SIG-M5 (cell line): ENCODE measurements around the gene NFATC2.
"Not testable (repeated sequence)": the region's sequence is repeated elsewhere in the genome, so short reads cannot be mapped to it uniquely, and the experiment has no call there.

Experiments used
- DNase-seq: peaks from one replicate; lab custom pipeline; 2025; lab: John Stamatoyannopoulos, UW

NFATC2 gene

DNA sequence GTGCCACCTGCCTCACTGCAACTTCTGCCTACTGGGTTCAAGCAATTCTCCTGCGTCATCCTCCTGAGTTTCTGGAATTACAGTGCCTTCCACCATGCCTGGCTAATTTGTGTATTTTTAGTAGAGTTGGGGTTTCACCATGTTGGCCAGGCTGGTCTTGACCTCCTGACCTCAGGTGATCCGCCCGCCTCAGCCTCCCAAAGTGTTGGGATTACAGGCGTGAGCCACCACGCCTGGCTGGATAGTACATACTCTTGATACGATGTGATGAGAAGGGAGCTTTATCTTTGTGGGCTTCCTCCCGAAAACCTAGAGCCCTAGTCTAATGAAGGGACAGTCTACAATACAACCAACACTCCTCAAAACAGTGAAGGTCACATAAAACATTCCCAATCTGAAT, 2.4 kb downstream of the NFATC2 start:
- DNase-seq = not testable (repeated sequence)

DNA sequence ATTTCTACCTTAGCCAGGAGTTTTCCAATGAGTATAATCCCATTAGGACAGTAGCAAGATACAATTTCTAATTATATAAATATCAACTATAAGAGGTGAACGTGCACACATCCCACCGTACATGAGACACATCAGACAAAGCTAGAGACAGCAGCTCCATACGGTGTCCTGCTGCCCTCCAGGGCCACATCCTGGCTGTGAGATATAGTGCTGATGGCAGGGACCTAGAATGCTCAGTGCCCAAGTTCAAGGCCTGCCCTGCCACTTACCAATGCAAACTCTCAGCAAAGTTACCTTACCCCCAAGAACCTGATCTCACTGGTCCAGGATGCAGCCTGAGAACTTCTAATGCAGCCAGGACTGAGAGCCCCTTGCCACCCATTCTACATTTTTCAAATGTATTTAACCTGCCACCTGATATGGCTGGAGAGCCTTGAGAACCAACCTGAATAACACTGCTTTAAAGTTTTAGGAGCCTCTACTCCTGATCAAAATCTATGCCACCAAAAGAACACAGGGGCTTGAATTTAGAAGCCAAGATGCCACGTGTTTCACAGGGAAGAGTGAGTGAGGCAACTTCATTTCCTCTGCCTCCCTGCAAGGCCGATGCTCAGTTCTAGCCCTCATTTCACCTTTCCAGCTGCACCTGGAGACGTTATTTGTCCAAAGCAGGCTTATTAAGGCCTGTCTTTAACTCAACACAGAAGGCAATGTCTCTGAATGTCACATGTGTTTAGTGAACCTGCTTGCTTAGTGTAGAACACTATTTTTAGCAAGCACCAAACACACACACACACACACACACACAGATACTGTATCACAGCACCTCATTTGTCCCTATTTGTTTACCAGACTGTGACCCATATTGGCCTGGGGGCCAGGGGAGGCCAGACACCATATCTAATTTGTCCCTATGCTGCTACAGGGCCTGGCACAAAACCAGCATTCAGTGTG, 6.1 kb downstream of the NFATC2 start:
- DNase-seq = no peak

DNA sequence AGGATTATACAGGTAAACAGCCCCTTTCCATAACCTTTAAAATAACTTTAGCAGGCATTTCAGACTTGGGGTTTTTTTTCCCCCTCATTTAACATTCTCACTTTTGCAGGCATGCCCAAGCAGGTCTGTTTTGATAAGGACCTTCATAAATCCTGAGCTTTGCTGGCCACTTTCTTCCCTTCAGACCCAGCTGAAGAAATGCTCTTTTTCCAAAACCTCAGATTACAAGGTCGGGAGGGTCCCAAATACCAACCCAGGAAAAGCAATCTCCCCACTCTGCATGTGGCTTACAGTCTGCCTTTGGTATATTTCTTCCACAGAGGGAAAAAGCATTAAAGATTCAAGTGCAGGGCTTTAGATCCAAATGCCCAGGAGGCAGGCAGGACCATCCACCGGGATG, 6.8 kb downstream of the NFATC2 start:
- no peak for DNase-seq

DNA sequence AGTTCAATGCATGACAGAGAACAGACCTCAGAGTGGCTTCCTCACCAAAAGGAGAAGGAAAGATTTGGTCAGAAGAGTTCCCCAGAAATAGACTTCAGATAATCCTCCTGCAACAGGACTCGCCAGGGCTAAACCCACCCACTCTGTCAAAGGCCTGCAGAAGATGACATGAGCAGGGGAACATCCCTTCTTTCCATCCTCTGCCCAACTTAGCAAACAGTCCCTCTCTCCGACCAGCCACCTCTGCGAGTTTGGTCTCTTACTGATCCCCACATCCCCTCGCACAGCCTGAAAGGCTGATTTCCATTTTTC, 7.5 kb downstream of the NFATC2 start:
- DNase-seq = no peak

DNA sequence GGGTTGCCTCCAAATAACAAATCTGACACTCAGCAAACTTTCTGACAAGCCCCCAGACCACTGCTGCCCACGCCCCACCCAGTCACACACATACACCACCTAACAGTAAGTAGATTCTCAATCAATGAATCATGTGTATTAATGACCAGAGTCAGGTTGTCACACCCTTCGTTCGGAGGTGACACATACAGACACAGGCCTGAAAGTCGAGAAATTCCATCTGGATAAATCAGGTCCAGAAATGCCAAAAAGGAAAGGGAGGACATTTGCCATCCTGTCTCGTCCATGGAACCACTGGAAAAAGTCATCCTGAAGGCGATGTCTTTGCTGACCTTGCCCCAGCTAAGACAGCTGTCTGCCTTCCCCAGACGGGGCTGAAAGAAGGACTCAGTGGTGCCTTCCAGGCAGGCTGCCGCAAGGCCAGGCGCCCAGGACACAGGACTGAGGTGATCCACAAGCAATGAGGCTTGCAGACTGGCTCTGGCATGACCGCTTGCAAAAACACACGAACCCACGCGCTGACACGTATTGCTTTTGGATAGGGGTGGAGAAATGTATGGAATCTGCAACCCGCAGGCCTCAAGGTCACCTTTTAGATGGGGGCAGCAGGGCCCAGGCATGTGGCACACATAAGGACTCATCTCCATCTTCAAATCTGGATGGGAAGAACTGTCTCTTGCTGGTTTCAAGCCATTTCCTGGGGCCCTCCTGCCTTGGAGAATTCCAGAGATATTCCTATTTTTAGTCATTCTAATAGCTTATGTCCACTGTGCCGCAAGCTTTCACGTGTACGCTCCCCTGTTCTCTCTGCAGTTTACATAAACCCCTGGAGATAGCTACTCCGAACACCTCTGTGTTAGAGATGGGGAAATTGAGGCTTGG, 9.0 kb downstream of the NFATC2 start:
- no peak for DNase-seq

DNA sequence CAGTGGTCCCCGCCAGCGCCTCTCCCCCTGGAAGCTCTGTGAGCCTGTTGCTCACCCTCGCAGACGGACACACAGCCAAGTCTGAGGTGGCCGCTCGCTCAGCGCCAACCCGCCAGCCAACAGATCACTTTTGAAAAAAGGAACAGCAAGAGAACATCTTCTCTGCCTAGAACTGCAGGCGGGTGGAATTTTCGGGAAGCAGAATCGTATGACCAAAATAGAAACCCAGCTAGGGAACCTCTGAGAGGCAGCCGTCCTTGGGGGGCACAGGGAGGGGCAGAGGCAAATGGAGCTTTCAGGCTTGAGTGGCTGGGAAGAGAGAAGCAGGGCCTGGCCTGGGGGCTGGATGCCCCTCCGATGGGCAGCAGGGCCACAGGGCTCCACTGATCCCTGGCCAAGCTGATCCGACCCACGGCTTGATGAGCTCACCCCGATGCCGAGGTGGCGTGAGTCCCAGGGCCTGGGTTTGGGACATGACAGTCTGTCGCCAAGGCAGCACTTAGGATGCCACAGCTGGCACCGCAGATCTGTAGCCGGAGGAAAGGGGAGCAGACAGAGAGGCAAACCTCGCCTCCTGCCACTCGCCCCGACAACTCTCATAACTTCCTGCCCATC, 9.8 kb downstream of the NFATC2 start:
- no peak for DNase-seq

DNA sequence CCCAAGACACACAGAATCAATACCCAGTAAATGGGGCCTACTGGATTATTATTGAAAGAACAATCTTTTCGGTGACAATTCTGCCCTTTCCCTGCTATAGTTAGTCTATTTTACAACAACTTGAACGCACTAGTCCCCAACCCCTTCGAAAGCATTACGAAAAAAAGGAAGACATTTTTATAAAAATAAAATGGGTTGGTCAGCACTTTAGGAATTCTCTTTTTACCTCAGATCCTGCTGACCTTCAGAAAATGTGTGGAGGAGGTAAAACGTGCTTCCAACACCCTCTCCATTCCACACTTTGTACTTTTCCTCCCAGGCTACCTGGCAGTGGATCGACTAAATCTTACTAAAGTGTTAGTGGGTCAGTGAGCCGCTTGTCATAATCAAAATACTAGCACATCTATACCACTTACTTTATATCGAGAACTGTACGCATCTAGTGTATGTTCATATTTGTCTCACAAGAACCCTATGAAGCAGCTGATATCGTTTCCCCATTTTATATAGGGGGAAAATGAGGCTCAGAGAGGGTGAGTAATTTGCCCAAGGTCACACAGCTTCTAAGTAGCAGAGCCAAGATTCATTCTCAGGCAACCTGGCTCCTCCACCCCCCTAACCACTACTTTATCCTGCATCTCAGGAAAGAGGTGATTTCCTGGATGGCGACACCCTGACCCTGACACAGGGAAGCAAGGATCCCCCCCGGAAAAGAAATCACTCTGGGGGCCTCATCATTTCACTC, 10.6 kb downstream of the NFATC2 start:
- DNase-seq = no peak

DNA sequence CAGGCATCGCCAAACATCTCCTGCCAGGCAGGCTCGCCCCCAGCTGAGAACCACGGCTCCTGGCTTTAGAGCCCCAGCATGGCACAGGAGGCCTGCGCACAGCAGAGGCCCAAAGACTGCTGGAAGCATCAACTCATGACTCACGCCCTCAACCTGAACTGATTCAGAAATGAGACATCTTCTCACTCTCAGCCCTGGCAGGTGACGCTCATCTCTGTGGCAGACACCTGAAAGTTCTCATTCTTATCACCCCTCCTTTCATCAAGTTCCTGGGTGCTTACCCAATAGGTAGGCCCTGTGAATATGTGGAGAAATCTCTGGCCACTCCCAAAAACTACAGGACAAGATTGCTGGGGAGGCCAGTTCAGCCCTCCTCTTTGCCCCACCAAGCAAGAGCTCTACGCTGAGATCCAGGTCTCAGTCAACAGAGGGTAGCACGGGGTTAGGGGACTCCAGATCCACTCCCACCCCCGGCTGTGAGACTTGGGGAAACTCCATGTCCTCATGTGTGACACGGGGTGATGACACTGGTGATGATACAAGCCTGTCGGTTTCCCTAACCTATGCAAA, 11.3 kb downstream of the NFATC2 start:
- DNase-seq = no peak

DNA sequence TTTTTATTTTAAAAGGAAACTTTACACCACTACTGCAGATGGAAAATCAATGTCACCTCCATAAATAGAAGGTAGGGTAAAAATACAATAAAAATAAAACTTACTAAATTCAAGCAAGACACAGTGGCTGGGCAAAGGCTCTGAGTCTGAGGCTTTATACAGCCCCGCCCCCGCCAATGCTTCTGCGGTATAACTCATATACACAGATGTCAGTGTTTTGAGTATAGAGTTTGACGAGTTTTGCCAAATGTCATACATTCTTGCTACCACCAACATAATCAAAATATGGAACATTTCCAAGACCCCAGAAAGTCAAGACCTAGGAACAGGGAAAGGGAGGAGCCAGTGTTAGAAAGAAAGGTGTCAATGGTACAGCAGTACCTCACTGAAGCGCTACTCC, 12.8 kb downstream of the NFATC2 start:
- no peak for DNase-seq

DNA sequence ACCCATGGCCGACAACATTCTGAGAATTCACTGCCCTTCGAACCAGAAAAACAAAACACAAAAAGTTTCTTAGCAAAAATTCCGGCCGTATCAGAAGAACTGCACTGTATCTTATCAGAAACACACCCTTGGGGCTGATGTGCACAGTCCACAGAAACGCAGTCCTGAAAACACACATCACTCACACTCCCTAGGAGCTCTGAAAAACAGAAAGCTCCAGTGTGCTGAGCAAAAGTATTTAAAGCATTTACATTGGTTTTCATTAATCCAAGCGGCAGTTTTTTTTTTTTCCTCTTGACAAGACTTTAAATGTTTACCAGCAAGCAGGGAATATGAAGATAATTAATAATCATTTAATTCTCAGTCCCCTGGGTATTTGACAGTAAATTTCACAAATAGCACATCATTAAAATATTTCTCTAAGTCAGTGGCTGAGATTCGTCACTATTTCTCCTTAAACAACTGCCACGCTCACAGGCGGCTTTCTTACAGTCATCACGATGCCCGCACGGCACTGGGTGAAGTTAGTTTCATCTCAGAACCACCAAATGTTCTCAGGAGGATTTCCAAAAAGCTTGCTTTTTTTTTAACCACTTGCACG, 13.3 kb downstream of the NFATC2 start:
- DNase-seq = no peak

DNA sequence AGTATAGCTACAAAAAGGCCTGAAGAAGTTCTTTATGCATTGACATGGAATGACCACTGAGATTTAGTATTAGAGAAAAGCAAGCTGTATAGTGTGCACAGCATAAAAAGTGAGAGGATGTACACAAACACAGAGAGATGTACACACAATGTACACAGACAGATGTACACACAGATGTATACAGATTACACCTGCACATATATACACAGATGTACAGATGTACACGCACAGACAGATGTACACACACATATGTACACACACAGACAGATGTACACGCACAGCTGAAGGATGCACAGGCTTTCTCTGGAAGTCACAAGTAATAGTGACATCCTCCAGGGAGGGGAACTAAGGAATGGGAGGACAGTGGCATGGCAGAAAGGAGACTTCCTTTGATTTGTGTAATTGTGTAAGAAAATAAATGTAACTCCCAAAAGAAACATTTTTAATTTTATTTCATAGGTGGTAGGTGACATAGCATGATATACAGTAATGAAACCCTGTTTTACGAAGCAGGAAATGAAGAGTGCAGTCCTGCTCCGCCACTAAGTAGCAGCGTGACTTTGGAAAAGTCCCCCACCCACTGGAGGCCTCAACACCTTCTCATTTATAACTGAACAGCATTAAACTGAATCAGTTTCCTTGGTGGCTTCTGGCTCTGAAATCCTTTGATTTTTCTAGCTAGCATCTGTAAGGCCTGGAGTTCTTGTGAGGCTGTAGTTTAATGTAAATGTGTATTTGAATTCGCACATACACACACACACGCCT, 14.1 kb downstream of the NFATC2 start:
- no peak for DNase-seq

DNA sequence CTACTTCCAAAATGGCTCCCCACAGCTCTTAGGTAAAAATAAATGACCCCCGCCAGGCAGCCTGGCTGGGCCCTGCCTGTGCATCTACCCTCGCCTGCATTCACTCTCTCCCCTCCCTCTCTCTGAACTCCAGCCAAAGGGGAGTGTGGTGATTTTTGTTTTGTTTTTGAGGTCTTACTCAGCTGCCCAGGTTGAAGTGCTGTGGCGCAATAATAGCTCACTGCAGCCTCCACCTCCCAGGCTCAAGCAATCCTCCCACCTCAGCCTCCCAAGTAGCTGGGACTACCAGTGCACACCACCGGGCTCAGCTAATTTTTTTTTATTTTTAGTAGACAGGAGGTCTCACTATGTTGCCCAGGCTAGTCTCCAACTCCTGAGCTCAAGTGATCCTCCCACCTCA, 15.8 kb downstream of the NFATC2 start:
- DNase-seq = no peak

DNA sequence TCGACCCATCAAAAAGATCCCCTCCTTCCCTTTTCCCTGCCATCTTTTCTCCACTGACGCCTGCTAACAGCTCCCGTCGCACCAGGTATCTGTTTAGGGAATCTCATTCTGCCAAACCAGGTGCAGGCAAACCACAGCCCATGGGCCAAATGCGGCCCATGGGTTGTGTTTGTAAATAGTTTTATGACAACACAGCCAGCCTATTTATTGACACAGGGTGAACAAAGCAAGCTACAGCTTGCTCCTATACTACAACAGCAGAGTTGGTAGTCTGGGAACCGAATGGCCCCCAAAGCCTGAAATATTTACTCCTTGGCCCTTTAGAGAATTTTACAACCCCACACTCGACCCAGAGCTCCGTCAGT, 16.4 kb downstream of the NFATC2 start:
- DNase-seq = no peak

DNA sequence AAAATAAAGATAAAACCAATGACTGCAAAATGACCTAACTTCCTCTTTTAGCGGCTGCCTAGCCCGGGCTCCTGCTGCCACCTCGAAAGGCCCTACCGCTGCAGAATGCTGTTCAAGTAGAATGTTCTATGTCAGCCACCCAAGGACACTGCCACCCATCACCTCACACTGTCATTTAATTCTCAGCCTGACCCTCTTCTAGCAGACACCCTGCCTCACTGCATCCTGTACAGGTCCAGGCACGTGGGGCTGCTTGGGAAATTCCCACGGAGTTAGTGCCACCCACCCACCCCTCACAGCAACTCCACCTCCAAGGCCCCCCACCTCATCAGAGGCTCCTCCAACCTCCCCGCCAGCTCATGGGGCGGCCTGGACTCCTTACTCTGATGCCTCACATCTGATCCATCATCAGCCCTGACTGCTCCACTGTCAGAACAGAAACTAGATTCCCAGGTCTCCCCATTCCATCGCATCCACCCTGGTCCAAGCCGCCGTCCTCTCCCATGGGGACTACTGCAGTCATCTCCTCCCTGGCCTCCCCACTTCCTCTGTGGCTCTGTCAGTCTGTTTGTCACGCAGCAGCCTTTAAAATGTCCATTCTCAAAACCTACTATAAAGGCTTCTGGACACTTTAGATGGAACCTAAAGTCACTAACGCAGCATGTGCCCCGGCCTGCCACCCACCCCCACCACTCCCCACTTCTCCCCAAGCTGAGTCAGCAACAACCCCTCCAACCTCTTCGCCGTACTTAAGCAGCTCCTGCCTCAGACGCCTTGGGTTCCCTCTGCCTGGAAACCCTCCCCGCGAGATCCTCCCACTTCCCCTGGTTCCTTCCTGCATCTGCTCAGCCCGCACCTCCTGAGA, 17.0 kb downstream of the NFATC2 start:
- DNase-seq = no peak

DNA sequence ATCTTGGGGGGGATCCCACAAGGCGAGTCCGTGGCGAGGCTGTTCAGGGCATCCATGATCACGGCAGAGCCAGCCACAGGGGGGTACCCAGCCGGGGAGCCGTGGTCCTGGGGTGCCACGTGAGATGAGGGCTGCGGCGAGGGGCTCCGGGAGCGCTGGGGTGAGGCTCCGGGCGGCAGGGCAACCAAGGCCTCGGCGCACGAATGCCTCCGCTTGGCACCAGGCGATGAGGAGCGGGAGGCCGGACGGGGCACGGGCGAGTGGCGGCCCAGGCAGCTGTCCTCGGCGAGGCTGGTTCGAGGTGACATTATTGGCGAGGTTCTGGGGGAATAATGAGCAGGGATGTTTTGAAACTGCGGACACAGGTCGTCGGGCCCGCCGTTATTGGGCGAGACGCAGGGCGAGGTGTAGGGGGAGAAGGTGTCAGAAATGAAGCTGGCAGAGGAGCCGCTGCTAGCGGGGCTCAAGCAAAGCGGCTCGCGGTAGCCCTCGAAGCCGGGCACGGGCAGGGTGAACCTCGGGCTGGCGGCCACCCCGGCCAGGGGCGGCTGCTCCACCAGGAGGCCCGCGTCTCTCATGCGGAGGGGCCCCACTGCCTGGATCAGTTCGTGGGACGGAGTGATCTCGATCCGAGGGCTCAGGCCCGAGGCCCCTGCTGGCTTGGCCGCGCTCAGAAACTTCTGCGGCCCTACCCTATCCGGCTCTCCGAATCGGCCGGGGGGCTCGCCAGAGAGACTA, 19.1 kb downstream of the NFATC2 start:
- no peak for DNase-seq

DNA sequence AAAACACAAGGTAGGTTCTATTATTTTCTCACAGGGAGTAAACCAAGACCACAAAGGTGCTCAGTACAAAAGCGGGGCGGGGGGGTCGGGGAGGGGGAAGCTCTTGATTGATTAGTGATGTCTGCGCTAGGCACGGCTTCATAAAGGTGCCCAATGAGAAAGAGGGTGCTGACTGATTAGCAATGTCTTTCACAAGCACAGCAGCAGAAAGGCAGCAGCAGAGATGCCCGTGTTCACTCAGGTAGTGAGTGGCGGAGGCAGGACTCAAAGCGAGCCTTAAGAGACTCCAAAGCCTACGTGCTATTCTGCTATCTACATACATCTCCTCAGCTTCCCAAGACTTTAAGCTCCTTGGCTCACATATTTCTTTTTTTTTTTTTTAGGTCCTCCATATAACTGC, 20.3 kb downstream of the NFATC2 start:
- DNase-seq = no peak

DNA sequence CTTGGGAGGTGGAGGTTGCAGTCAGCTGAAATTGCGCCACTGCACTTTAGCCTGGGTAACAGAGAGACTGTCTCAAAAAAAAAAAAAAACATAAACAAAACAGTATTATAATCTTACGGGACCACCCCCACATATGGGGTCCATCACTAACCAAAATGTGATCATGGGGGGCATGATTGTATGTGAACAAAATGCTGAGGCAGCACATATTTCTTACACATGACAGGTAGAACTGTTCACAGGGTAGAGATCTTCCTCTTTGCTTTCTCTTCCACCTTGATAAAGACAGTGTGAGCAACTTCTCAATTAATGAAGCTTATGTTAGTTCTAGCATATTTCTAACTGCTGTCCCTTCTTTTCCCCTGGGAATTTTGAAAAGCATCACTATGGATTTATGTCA, 24.7 kb downstream of the NFATC2 start:
- no peak for DNase-seq

DNA sequence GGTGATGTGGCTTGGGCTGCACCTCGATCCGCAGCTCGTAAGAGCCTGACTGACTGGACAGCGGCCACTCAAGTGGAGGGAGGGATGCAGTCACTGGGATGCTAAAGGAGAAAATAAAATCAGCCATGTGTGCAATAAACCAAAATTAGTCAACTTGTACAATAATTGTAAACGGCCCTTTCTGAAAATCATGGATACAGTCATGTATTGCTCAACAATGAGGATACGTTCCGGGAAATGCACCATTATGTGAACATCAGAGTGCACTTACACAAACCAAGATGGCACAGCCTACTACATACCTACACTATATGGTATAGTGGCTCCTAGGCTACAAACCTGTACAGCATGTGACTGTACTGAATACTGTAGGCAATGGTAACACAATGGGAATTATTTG, 25.7 kb downstream of the NFATC2 start:
- DNase-seq = no peak

DNA sequence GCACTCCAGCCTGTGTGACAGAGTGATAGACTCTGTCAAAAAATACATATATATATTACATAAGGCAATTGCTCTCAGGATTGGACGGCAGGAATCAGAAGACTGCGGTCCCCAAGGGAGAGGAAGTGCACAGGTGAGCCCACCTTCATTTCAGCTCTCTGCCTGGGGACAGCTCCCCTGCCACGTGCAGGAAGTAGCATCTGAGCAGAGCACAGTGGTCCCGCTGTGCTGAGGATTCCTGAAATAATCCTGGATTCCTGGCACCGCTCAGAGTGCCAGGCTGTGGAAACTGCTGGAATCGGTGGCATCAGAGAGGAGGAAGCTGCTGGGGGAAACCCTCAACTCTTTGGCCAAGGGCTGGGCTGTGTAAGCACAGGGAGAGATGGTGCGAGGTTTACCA, 27.7 kb downstream of the NFATC2 start:
- DNase-seq = no peak
